HepG2 (cell line): ENCODE data around the gene PMVK. TPM values are rescaled to one million over a fixed set of nuclear protein-coding genes. Genes with fewer than 3 reads are reported as not detected.

Source experiments
- ATAC-seq: fragments of 200-7000 bp; cut with Tn5 transposase; 3 replicates; pipeline ENCODE4 v1.9.1; 2020; ENCODE audit warnings: mild to moderate bottlenecking, moderate library complexity
- BruUV-seq: library from RNA; stranded (reverse); fragments of 400-500 nt; replicated peaks from 2 replicates; lab custom pipeline; 2021; lab: Mats Ljungman, UMichigan
- CTCF ChIA-PET: fragments of 300-600 bp; formaldehyde crosslinking; extraction: SDS; loops from one replicate; lab custom pipeline; 2021; ENCODE audit warnings: low total read pairs, inconsistent platforms, low intra/inter-chr PET ratio; lab: Yijun Ruan, JAX
- POLR2A ChIA-PET: fragments of 350-600 bp; sonication (Branson Sonifier 250); formaldehyde crosslinking; loops from one replicate; lab custom pipeline; 2020; ENCODE audit warnings: antibody characterized with exemption, inconsistent platforms; lab: Yijun Ruan, JAX
- DNase-seq: peaks from one replicate; pipeline ENCODE4 v3.0.0-alpha.2; 2015; ENCODE audit warnings: low spot score
- FAIRE-seq: peaks from 3 replicates; lab custom pipeline; 2011; peaks lifted over from hg19 to GRCh38; lab: Jason Lieb, UNC
- H2AFZ ChIP-seq: one replicate; pipeline ENCODE4 v1.6.1; 2011; ENCODE audit warnings: low read length, inconsistent platforms
- H3K27ac ChIP-seq: fragments of 300-600 bp; 3 replicates; pipeline ENCODE4 v1.8.0; 2011; ENCODE audit warnings: mixed run types, mild to moderate bottlenecking, mixed read lengths, low read length, inconsistent platforms; ENCODE audit not compliant: insufficient read depth; ENCODE audit errors: extremely low read length
- H3K27me3 ChIP-seq, 2 experiments: fragments of 200-600 bp in 1 of 2; 2 replicates in 1 of 2; 3 replicates in 1 of 2; pipeline versions ENCODE4 v1.6.0 to v1.8.0; 2011; ENCODE audit warnings: low read length in 2 of 2, mild to moderate bottlenecking in 2 of 2, moderate library complexity in 2 of 2, inconsistent platforms in 1 of 2; ENCODE audit not compliant: insufficient read depth in 2 of 2, control insufficient read depth in 1 of 2
- H3K36me3 ChIP-seq, 2 experiments: fragments of 200-600 bp in 1 of 2; replicated peaks in 1 of 2; 2 replicates in 1 of 2; 3 replicates in 1 of 2; pipeline versions ENCODE4 v1.5.1 to v1.8.0; 2011; ENCODE audit warnings: low read length in 2 of 2, inconsistent platforms in 1 of 2; ENCODE audit not compliant: insufficient read depth in 2 of 2, control insufficient read depth in 1 of 2
- H3K4me1 ChIP-seq: 2 replicates; pipeline ENCODE4 v1.5.1; 2012; ENCODE audit warnings: low read length, inconsistent platforms; ENCODE audit not compliant: insufficient read depth
- H3K4me2 ChIP-seq: 2 replicates; pipeline ENCODE4 v1.6.0; 2011; ENCODE audit warnings: low read depth, low read length, inconsistent platforms
- H3K4me3 ChIP-seq, 3 experiments: fragments of 200-600 bp in 1 of 3; sonication (generic), shearing (Covaris generic) in 1 of 3; replicated peaks in 1 of 3; 2 replicates each; pipeline ENCODE4 v1.5.1; 2011 to 2016; ENCODE audit warnings: low read length in 3 of 3, inconsistent platforms in 2 of 3, low read depth in 2 of 3, mild to moderate bottlenecking in 2 of 3, control low read depth in 1 of 3, mixed read lengths in 1 of 3; ENCODE audit not compliant: insufficient read depth in 1 of 3
- H3K79me2 ChIP-seq: one replicate; pipeline ENCODE4 v1.6.1; 2011; ENCODE audit warnings: low read length, inconsistent platforms; ENCODE audit not compliant: insufficient read depth
- H3K9ac ChIP-seq: 2 replicates; pipeline ENCODE4 v1.6.0; 2011; ENCODE audit warnings: mild to moderate bottlenecking, low read depth, low read length, inconsistent platforms; ENCODE audit not compliant: insufficient read depth
- H3K9me3 ChIP-seq: 2 replicates; pipeline ENCODE4 v1.5.1; 2012; ENCODE audit warnings: mild to moderate bottlenecking, low read length
- H4K20me1 ChIP-seq: 2 replicates; pipeline ENCODE4 v1.6.0; 2011; ENCODE audit warnings: inconsistent platforms, mild to moderate bottlenecking, low read length, moderate library complexity; ENCODE audit not compliant: insufficient read depth
- AGO2 ChIP-seq: fragments of 200-400 bp; formaldehyde crosslinking; optimal IDR thresholded peaks from 2 replicates; pipeline ENCODE3; 2017; ENCODE audit warnings: mild to moderate bottlenecking, low read depth, low read length, moderate library complexity
- DNMT1 ChIP-seq: sonication (generic); formaldehyde crosslinking; IDR thresholded peaks from 2 replicates; pipeline ENCODE4 v1.5.1; 2020; ENCODE audit warnings: mild to moderate bottlenecking, missing genetic modification reagents
- ETV6 ChIP-seq: sonication (generic); formaldehyde crosslinking; conservative IDR thresholded peaks from 2 replicates; pipeline ENCODE4 v1.4.0; 2020; ENCODE audit warnings: missing genetic modification reagents
- EZH2 ChIP-seq: conservative IDR thresholded peaks from 2 replicates; pipeline ENCODE4 v1.6.1; 2012; ENCODE audit warnings: mild to moderate bottlenecking, low read depth, low read length, moderate library complexity
- HOXA7 ChIP-seq: sonication (generic); formaldehyde crosslinking; IDR thresholded peaks from 2 replicates; pipeline ENCODE4 v1.8.1; 2022; ENCODE audit warnings: mild to moderate bottlenecking, missing genetic modification reagents, moderate library complexity
- KDM6A ChIP-seq: IDR thresholded peaks from 2 replicates; pipeline ENCODE4 v1.6.1; 2016; ENCODE audit warnings: low read depth
- MED1 ChIP-seq: sonication (generic); formaldehyde crosslinking; IDR thresholded peaks from 2 replicates; pipeline ENCODE4 v1.4.0; 2020; ENCODE audit warnings: missing genetic modification reagents
- PCBP2 ChIP-seq: fragments of 200-400 bp; formaldehyde crosslinking; optimal IDR thresholded peaks from 2 replicates; pipeline ENCODE3; 2018; ENCODE audit warnings: low read length, low read depth; ENCODE audit not compliant: poor library complexity, severe bottlenecking
- TGIF2 ChIP-seq: IDR thresholded peaks from 2 replicates; pipeline ENCODE4 v1.6.1; 2016; ENCODE audit warnings: control low read depth, missing compliant biosample characterization
- WIZ ChIP-seq: sonication (generic); formaldehyde crosslinking; IDR thresholded peaks from 2 replicates; pipeline ENCODE4 v1.5.1; 2020; ENCODE audit warnings: mild to moderate bottlenecking, missing genetic modification reagents
- ZNF780A ChIP-seq: sonication (generic); formaldehyde crosslinking; IDR thresholded peaks from 2 replicates; pipeline ENCODE4 v1.8.0; 2022; ENCODE audit warnings: mild to moderate bottlenecking, missing genetic modification reagents, moderate library complexity
- ZNF891 ChIP-seq: sonication (generic); formaldehyde crosslinking; IDR thresholded peaks from 2 replicates; pipeline ENCODE4 v1.5.0; 2020; ENCODE audit warnings: mild to moderate bottlenecking, missing genetic modification reagents
- WGBS: methylation state at CpG from one replicate; pipeline ENCODE4 v1.1.6; 2017; ENCODE audit warnings: low lambda C conversion rate; 5-methylcytosine and 5-hydroxymethylcytosine counted together
- in situ Hi-C: cut with HindIII; loops from 2 replicates; pipeline ENCODE4 v1.10.0; 2017; ENCODE audit warnings: low pct_unique_long_range_greater_than_20kb; ENCODE audit not compliant: extremely low pct_ligation_motif_present
- intact Hi-C: fragments of 100-400 bp; cut with micrococcal nuclease; formaldehyde crosslinking; loops from one replicate; pipeline ENCODE4 v1.10.0; 2022; ENCODE audit not compliant: unreplicated experiment
- polyA plus RNA-seq, 8 experiments: library from polyadenylated mRNA; depleted of rRNA in 3 of 8; stranded (reverse) in 7 of 8; unstranded in 1 of 8; fragments of >200 nt; fragmentation: Illumina TruSeq in 4 of 8; extraction: Trizol in 4 of 8; gene quantifications; 2 replicates each; pipeline versions ENCODE4 v1.2.1 to v1.2.3, GENCODE V29; 2011 to 2016; ENCODE audit warnings: low read depth in 4 of 8, missing spikeins in 1 of 8, mixed read lengths in 1 of 8; ENCODE audit not compliant: insufficient read depth in 1 of 8
- total RNA-seq, 5 experiments: library from RNA; depleted of rRNA; stranded (reverse); fragments of >200 nt; fragmentation: Illumina TruSeq; extraction: Trizol; gene quantifications; 2 replicates each; pipeline ENCODE4 v1.2.3, GENCODE V29; 2016; ENCODE audit warnings: low read depth in 1 of 5
- TF ChIP-seq, protein P1 (sequence below): IDR thresholded peaks from 2 replicates; pipeline ENCODE4 v1.6.1; 2016; ENCODE audit warnings: low read depth, control low read depth
- TF ChIP-seq, protein P2 (sequence below): sonication (generic); formaldehyde crosslinking; IDR thresholded peaks from 2 replicates; pipeline ENCODE4 v1.5.0; 2020; ENCODE audit warnings: missing genetic modification reagents, mild to moderate bottlenecking, borderline replicate concordance
- TF ChIP-seq, protein P3 (sequence below): sonication (generic); formaldehyde crosslinking; IDR thresholded peaks from 2 replicates; pipeline ENCODE4 v1.5.0; 2020; ENCODE audit warnings: missing genetic modification reagents, mild to moderate bottlenecking, borderline replicate concordance

Gene PMVK
- total and polyA plus RNA-seq, 2 of the 13 experiments (the other 11 are each of a cell fraction or from before 2014, with no cell fraction given), result 3.9 to 12.6 TPM

DNA sequence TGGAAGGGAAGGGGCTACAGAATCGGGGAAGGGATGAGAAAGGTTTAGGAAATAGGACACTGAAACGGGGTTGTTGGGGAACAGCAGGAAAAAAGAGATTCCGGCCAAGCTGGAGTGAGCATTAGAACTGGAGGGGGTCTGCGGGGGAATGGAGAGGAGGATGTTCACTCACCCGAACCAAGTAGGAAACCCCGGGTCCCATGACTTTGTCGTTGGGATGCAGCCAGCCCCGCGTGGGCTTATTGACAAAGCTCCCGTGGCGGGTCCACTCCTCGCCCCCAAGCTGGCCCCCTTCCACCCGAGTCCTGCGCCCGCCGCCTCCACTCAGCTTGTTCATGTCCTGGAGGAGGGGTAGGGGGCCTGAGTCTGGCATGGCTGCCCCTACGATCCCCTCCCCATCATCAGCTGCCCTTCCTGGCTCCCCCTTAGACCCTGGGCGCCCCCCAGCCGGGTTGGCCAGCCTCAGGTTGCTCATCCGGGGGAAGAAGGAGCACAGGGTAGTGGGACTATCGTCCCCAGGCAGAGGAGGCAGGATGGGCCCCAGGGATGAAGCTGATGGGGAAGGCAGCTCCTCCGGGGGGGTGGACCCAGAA, 33.4 kb upstream of the PMVK start:
- in situ Hi-C loops (no loop called here), intact Hi-C loops (loop anchor here (1.0 kb wide), 1 partner anchor 47 kb away; no protein-coding TSS in a partner anchor)
- Histone ChIP-seq H3K4me2 (peak overlapping the region; percentile 100), H3K4me3 (peak overlapping the region; percentile 51 to 75 (median 59)), H3K9ac (peak overlapping the region; percentile 63), H3K79me2 (peaks cover 44% of the 10 kb centered on the region), H3K9me3 (no peaks in the 10 kb centered on the region), H3K4me1 (peaks cover 65% of the 10 kb centered on the region), H3K27me3 (no peaks in the 10 kb centered on the region; a peak in 1 of 5 replicates), H4K20me1 (no peaks in the 10 kb centered on the region), H3K36me3 (peaks cover 18 to 39% of the 10 kb centered on the region in 2 experiments; a peak in 4 of 5 replicates), H3K27ac (peak overlapping the region; percentile 100), H2AFZ (no peak overlapping the region)
- BruUV-seq, result no TSS peak
- POLR2A ChIA-PET, result interaction anchor here (0.9 to 6.6 kb wide), 18 partner anchors 8 to 635 kb away, joined by 3 to 148 read pairs (median 5); partner anchors contain the start of genes FLAD1, LENEP, PBXIP1 and PMVK
- no peak for TF ChIP-seq WIZ (CRISPR knock-in tag)
- TF ChIP-seq, protein P1, sequence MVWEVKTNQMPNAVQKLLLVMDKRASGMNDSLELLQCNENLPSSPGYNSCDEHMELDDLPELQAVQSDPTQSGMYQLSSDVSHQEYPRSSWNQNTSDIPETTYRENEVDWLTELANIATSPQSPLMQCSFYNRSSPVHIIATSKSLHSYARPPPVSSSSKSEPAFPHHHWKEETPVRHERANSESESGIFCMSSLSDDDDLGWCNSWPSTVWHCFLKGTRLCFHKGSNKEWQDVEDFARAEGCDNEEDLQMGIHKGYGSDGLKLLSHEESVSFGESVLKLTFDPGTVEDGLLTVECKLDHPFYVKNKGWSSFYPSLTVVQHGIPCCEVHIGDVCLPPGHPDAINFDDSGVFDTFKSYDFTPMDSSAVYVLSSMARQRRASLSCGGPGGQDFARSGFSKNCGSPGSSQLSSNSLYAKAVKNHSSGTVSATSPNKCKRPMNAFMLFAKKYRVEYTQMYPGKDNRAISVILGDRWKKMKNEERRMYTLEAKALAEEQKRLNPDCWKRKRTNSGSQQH (CRISPR knock-in tag), result 0 out of 2 replicates have a peak, but pooled peaks have one; percentile 4
- TF ChIP-seq AGO2, result peak; percentile 55
- ATAC-seq, result no peak
- no peak for DNase-seq
- 46% methylated on average over 14 of the region's 22 CpGs for WGBS
- CTCF ChIA-PET, result no interaction called here
- FAIRE-seq, result no peak

DNA sequence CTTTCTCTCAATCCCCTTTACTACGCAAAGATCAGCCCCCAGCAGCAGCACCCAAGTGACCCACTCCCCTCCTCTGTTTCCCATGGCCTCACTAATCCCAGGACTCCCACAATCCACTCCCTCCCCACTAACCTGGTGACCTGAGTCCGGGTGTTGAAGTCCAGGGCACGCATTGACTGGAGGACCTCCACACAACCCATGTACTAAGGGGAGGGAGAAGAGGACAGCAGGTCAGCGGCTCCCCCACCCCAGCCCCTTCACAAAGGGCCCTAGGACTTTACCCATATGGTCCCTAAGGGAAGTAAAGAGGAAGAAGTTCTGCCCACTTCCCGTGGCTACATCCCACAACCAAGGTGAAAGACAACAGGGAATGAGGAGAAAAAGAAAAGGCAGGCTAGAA, 32.7 kb upstream of the PMVK start:
- Histone ChIP-seq H3K4me1 (peaks cover 72% of the 10 kb centered on the region), H4K20me1 (no peaks in the 10 kb centered on the region), H3K79me2 (peaks cover 41% of the 10 kb centered on the region), H3K9ac (peak overlapping the region; percentile 63; the same call in 1 of the 2 replicates), H3K9me3 (no peaks in the 10 kb centered on the region), H3K27me3 (no peaks in the 10 kb centered on the region), H2AFZ (no peak overlapping the region), H3K36me3 (peaks cover 21 to 45% of the 10 kb centered on the region in 2 experiments; a peak in 4 of 5 replicates), H3K27ac (peak overlapping the region; percentile 38), H3K4me2 (peak overlapping the region; percentile 100), H3K4me3 (peak overlapping the region; percentile 51 to 75 (median 59))
- ATAC-seq, result no peak
- intact Hi-C loops, result no loop called here
- in situ Hi-C loops, result no loop called here
- no TSS peak for BruUV-seq
- WGBS, result 58% methylated on average over 5 of the region's 5 CpGs
- ChIA-PET POLR2A (interaction anchor here (2.1 to 5.6 kb wide), 2 partner anchors 15 to 48 kb away, joined by 9 to 78 read pairs; partner anchors contain the start of gene FLAD1), CTCF (no interaction called here)
- FAIRE-seq, result no peak
- DNase-seq, result no peak
- no peak for TF ChIP-seq EZH2
- no peak for TF ChIP-seq MED1
- TF ChIP-seq TGIF2 (CRISPR knock-in tag), result no peak
- no peak for TF ChIP-seq ZNF780A (CRISPR knock-in tag)
- TF ChIP-seq, protein P2, sequence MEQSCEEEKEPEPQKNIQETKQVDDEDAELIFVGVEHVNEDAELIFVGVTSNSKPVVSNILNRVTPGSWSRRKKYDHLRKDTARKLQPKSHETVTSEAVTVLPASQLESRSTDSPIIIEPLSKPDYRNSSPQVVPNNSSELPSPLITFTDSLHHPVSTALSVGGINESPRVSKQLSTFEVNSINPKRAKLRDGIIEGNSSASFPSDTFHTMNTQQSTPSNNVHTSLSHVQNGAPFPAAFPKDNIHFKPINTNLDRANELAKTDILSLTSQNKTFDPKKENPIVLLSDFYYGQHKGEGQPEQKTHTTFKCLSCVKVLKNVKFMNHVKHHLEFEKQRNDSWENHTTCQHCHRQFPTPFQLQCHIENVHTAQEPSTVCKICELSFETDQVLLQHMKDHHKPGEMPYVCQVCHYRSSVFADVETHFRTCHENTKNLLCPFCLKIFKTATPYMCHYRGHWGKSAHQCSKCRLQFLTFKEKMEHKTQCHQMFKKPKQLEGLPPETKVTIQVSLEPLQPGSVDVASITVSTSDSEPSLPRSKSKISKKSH (CRISPR knock-in tag), result no peak
- no peak for TF ChIP-seq HOXA7
- no peak for TF ChIP-seq DNMT1 (CRISPR knock-in tag)
- no peak for TF ChIP-seq PCBP2
- no peak for TF ChIP-seq ZNF891 (CRISPR knock-in tag)
- no peak for TF ChIP-seq KDM6A (CRISPR knock-in tag)
- no peak for TF ChIP-seq ETV6 (CRISPR knock-in tag)
- TF ChIP-seq, protein P3, sequence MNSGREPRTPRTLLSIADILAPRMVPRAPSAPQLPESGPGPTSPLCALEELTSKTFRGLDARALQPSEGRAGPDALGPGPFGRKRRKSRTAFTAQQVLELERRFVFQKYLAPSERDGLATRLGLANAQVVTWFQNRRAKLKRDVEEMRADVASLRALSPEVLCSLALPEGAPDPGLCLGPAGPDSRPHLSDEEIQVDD (CRISPR knock-in tag), result no peak
